GM12878 (cell line): ENCODE data around the gene POU6F2. TPM values are rescaled to one million over a fixed set of nuclear protein-coding genes. Genes with fewer than 3 reads are reported as not detected.
A peak's percentile ranks its signal among the peaks of the same experiment; 100 is the strongest.

Experiments
- ATAC-seq: fragments of 200-7000 bp; cut with Tn5 transposase; 3 replicates; pipeline ENCODE4 v1.9.1; 2020; ENCODE audit warnings: mild to moderate bottlenecking, moderate library complexity
- BruUV-seq: library from RNA; stranded (reverse); fragments of 400-500 nt; replicated peaks from 2 replicates; lab custom pipeline; 2021; lab: Mats Ljungman, UMichigan
- CTCF ChIA-PET: fragments of 300-600 bp; sonication (Branson Sonifier 250); formaldehyde crosslinking; extraction: SDS; loops from one replicate; lab custom pipeline; 2021; ENCODE audit warnings: inconsistent platforms; lab: Yijun Ruan, JAX
- POLR2A ChIA-PET: fragments of 350-600 bp; formaldehyde crosslinking; extraction: SDS; loops from one replicate; lab custom pipeline; 2021; ENCODE audit warnings: inconsistent platforms; lab: Charles Lee
- RAD21 ChIA-PET: fragments of 300-600 bp; sonication (Branson Sonifier 250); formaldehyde crosslinking; loops from one replicate; lab custom pipeline; 2023; ENCODE audit warnings: antibody characterized with exemption; ENCODE audit not compliant: unreplicated experiment; lab: Charles Lee
- SMC1A ChIA-PET: fragments of 300-600 bp; sonication (Branson Sonifier 250); formaldehyde crosslinking; loops from one replicate; lab custom pipeline; 2023; ENCODE audit not compliant: unreplicated experiment, uncharacterized antibody; lab: Charles Lee
- DNase-seq: peaks from one replicate; pipeline ENCODE4 v3.0.0-alpha.2; 2011; ENCODE audit warnings: low read depth, low spot score
- FAIRE-seq: peaks from 3 replicates; lab custom pipeline; 2011; peaks lifted over from hg19 to GRCh38; lab: Jason Lieb, UNC
- H2AFZ ChIP-seq: 2 replicates; pipeline ENCODE4 v1.6.0; 2011; ENCODE audit warnings: low read depth, low read length, control low read depth; ENCODE audit not compliant: control insufficient read depth
- H3K27ac ChIP-seq: 2 replicates; pipeline ENCODE4 v1.5.1; 2011; ENCODE audit warnings: control low read depth; ENCODE audit not compliant: control insufficient read depth, insufficient read depth
- H3K27me3 ChIP-seq, 2 experiments: replicated peaks in 1 of 2; 2 replicates each; pipeline versions ENCODE4 v1.6.0 to v1.6.1; 2011; ENCODE audit warnings: low read length in 1 of 2; ENCODE audit not compliant: control insufficient read depth in 2 of 2, insufficient read depth in 2 of 2
- H3K36me3 ChIP-seq, 2 experiments: 2 replicates each; pipeline ENCODE4 v1.5.1; 2011; ENCODE audit warnings: low read length in 1 of 2; ENCODE audit not compliant: control insufficient read depth in 2 of 2, insufficient read depth in 2 of 2
- H3K4me1 ChIP-seq: 2 replicates; pipeline ENCODE4 v1.6.1; 2011; ENCODE audit warnings: mild to moderate bottlenecking, low read length, moderate library complexity, mixed read lengths; ENCODE audit not compliant: control insufficient read depth, insufficient read depth
- H3K4me2 ChIP-seq: 2 replicates; pipeline ENCODE4 v1.6.0; 2011; ENCODE audit warnings: control low read depth; ENCODE audit not compliant: control insufficient read depth, insufficient read depth
- H3K4me3 ChIP-seq: fragments of 200-600 bp; sonication (generic); 2 replicates; pipeline ENCODE4 v1.5.1; 2016
- H3K79me2 ChIP-seq: 2 replicates; pipeline ENCODE4 v1.6.0; 2011; ENCODE audit warnings: low read length; ENCODE audit not compliant: control insufficient read depth, insufficient read depth
- H3K9ac ChIP-seq: 2 replicates; pipeline ENCODE4 v1.8.0; 2011; ENCODE audit warnings: low read length, control low read depth, mixed read lengths; ENCODE audit not compliant: control insufficient read depth, insufficient read depth
- H3K9me3 ChIP-seq: replicated peaks from 3 replicates; pipeline ENCODE4 v1.5.1; 2011; ENCODE audit warnings: mild to moderate bottlenecking, low read length; ENCODE audit not compliant: control insufficient read depth, insufficient read depth
- H4K20me1 ChIP-seq: 2 replicates; pipeline ENCODE4 v1.6.0; 2011; ENCODE audit not compliant: control insufficient read depth, insufficient read depth
- ASH2L ChIP-seq: fragments of 300-600, 200-600 bp; sonication (generic); IDR thresholded peaks from 2 replicates; pipeline ENCODE4 v1.6.1; 2017; ENCODE audit warnings: low read depth, mild to moderate bottlenecking, borderline replicate concordance
- POLR2AphosphoS5 ChIP-seq: IDR thresholded peaks from 2 replicates; pipeline ENCODE4 v1.6.1; 2011; ENCODE audit warnings: mild to moderate bottlenecking, low read length, inconsistent platforms
- SMAD5 ChIP-seq: IDR thresholded peaks from 2 replicates; pipeline ENCODE4 v1.6.1; 2016; ENCODE audit warnings: antibody characterized with exemption, low read depth
- SRF ChIP-seq, 2 experiments: IDR thresholded peaks; 2 replicates each; pipeline ENCODE4 v1.6.1; 2011; ENCODE audit warnings: low read depth in 2 of 2, low read length in 2 of 2, mild to moderate bottlenecking in 1 of 2, moderate library complexity in 1 of 2
- WGBS: methylation state at CpG from one replicate; pipeline ENCODE4 v1.1.6; 2016; ENCODE audit warnings: low lambda C conversion rate; ENCODE audit not compliant: insufficient replicate concordance, insufficient coverage; ENCODE audit errors: missing lambda C conversion rate; 5-methylcytosine and 5-hydroxymethylcytosine counted together
- in situ Hi-C: fragments of 300-500 bp; cut with MboI; formaldehyde crosslinking; loops from 9 replicates; pipeline ENCODE4 v1.14.3; 2018; ENCODE audit warnings: mixed read lengths
- intact Hi-C: fragments of 100-400 bp; cut with micrococcal nuclease; formaldehyde crosslinking; loops from one replicate; pipeline ENCODE4 v1.14.2; 2022; ENCODE audit not compliant: unreplicated experiment
- polyA plus RNA-seq, 11 experiments: library from polyadenylated mRNA; depleted of rRNA in 4 of 11; unstranded in 6 of 11; stranded (reverse) in 5 of 11; fragments of >200 nt; fragmentation: Nextera tagmentation in 4 of 11; fragmentation: Illumina TruSeq in 1 of 11; extraction: Ambion mirVana in 4 of 11; extraction: Trizol in 1 of 11; gene quantifications; 1 replicate in 1 of 11; 2 replicates in 10 of 11; pipeline versions ENCODE4 v1.2.1 to v1.2.3, GENCODE V29; 2011 to 2016; ENCODE audit warnings: inconsistent platforms in 2 of 11, missing spikeins in 2 of 11, low read depth in 1 of 11
- total RNA-seq, 4 experiments: library from RNA; depleted of rRNA in 3 of 4; stranded (reverse); fragments of >200 nt in 3 of 4; fragmentation: Illumina TruSeq in 1 of 4; extraction: Trizol in 1 of 4; gene quantifications; 2 replicates each; pipeline versions ENCODE4 v1.2.1 to v1.2.3, GENCODE V29; 2013 to 2021
- TF ChIP-seq, protein P1 (sequence below): fragments of 450-650 bp; IDR thresholded peaks from 2 replicates; pipeline ENCODE4 v1.6.1; 2018; ENCODE audit warnings: borderline replicate concordance, mild to moderate bottlenecking; ENCODE audit not compliant: partially characterized antibody

The POU6F2 gene
- total and polyA plus RNA-seq, 10 of the 15 experiments (the other 5 are each of a cell fraction or from before 2014, with no cell fraction given), result 0.10 TPM; not detected in 9

DNA sequence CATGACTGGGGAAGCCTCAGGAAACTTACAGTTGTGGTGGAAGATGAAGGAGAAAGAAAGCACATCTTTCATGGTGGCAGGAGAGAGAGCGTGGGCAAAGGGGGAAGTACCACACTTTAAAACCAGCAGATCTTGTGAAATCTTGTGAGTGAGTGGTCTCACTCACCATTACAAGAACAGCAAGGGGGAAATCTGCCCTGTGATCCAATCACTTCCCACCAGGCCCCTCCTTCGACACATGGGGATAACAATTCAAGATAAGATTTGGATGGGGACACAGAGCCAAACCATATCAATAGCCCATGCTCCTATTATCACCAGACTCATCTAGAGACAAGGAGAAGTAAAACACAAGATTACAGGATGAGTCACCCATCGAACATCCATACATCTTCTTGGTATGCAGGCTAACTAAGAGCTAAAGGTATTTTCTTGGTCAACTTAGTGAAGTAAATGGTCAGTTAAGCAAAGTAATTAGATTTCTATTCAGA, 533.2 kb downstream of the POU6F2 start:
- Histone ChIP-seq H4K20me1 (no peaks in the 10 kb centered on the region), H3K79me2 (no peaks in the 10 kb centered on the region), H3K4me1 (no peaks in the 10 kb centered on the region), H2AFZ (no peak overlapping the region), H3K27ac (no peak overlapping the region), H3K4me3 (no peak overlapping the region), H3K9ac (no peak overlapping the region), H3K9me3 (no peaks in the 10 kb centered on the region; the same call in 2 of the 3 replicates), H3K36me3 (no peaks in the 10 kb centered on the region), H3K4me2 (no peak overlapping the region), H3K27me3 (no peaks in the 10 kb centered on the region)
- in situ Hi-C loops (loop anchor here (10.0 kb wide), 1 partner anchor 1106 kb away; no protein-coding TSS in a partner anchor), intact Hi-C loops (no loop called here)
- CTCF ChIA-PET, result interaction anchor here (1.1 to 1.9 kb wide), 2 partner anchors 43 to 57 kb away, joined by 3 to 6 read pairs; no protein-coding TSS in a partner anchor
- DNase-seq (no peak), FAIRE-seq (no peak), ATAC-seq (peak; percentile 28; the same call in 2 of the 3 replicates)
- no TSS peak for BruUV-seq
- WGBS, result 13% methylated on average over 3 of the region's 3 CpGs
- RAD21 ChIA-PET, result interaction anchor here (1.0 to 1.4 kb wide), 2 partner anchors 15 to 57 kb away, joined by 3 read pairs; no protein-coding TSS in a partner anchor
- POLR2A ChIA-PET, result no interaction called here
- SMC1A ChIA-PET, result interaction anchor here (1.2 kb wide), 1 partner anchor 45 kb away, joined by 3 read pairs; no protein-coding TSS in a partner anchor
- TF ChIP-seq SMAD5, result no peak
- TF ChIP-seq ASH2L, result no peak
- TF ChIP-seq POLR2AphosphoS5, result no peak
- TF ChIP-seq SRF (IDR thresholded peaks at IDR 0.05; ENCODE audit: low read depth in 2 of 2, low read length in 2 of 2), result no peak
- TF ChIP-seq, protein P1, sequence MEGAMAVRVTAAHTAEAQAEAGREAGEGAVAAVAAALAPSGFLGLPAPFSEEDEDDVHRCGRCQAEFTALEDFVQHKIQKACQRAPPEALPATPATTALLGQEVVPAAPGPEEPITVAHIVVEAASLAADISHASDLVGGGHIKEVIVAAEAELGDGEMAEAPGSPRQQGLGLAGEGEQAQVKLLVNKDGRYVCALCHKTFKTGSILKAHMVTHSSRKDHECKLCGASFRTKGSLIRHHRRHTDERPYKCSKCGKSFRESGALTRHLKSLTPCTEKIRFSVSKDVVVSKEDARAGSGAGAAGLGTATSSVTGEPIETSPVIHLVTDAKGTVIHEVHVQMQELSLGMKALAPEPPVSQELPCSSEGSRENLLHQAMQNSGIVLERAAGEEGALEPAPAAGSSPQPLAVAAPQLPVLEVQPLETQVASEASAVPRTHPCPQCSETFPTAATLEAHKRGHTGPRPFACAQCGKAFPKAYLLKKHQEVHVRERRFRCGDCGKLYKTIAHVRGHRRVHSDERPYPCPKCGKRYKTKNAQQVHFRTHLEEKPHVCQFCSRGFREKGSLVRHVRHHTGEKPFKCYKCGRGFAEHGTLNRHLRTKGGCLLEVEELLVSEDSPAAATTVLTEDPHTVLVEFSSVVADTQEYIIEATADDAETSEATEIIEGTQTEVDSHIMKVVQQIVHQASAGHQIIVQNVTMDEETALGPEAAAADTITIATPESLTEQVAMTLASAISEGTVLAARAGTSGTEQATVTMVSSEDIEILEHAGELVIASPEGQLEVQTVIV, result no peak
